Esophagus muscularis mucosa (tissue), 3 donors: ENCODE data around the gene PDGFB.

ENCODE experiments used
- EP300 ChIP-seq: sonication (generic); formaldehyde crosslinking; IDR thresholded peaks from one replicate; pipeline ENCODE4 v1.6.1; 2017; ENCODE audit warnings: antibody characterized with exemption
- POLR2AphosphoS5 ChIP-seq, 2 donors: sonication (generic); formaldehyde crosslinking; IDR thresholded peaks; one replicate each; pipeline ENCODE4 v1.6.1; 2017; ENCODE audit warnings: antibody characterized with exemption in 2 of 2

- no peak for TF ChIP-seq EP300
- no peak for TF ChIP-seq POLR2AphosphoS5 (IDR thresholded peaks at IDR 0.05)
Observed at GRCh38 chr22:39215070-39215396, 29.7 kb downstream of the PDGFB start.
